ENCODE results near the gene EMC7.

DNA sequence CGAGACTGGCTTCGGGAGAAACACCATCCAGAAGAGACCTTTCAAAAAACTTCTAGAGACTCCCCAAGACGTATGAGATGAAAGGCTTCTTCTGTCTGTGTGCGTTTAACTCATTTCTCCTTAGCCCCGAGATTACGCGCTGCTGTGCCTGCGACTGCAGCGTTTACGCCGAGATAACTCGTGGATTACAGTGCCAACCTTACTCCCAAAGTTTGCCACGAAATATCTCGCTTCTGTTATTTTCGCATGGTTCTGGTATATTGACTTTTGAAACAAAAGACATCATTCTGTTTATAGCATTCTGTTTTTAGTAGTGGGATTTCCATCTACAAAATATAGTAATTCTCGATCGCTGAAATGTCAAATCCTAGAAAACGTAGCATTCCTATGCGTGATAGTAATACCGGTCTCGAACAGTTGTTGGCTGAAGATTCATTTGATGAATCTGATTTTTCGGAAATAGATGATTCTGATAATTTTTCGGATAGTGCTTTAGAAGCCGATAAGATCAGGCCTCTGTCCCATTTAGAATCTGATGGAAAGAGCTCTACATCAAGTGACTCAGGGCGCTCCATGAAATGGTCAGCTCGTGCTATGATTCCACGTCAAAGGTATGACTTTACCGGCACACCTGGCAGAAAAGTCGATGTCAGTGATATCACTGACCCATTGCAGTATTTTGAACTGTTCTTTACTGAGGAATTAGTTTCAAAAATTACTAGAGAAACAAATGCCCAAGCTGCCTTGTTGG, 688 bp upstream of the EMC7 start:
- TF ChIP-seq FOXM1 (IDR thresholded peaks at IDR 0.05; ENCODE audit: borderline replicate concordance) (no peak), L3MBTL2 (conservative IDR thresholded peaks at IDR 0.05) (peak; percentile 57), BHLHE40 (IDR thresholded peaks at IDR 0.05; ENCODE audit: borderline replicate concordance) (no peak), ELF4 (IDR thresholded peaks at IDR 0.05) (no peak), ARNT (IDR thresholded peaks at IDR 0.05) (no peak), SUZ12 (IDR thresholded peaks at IDR 0.05) (no peak), FOXK2 (IDR thresholded peaks at IDR 0.05) (no peak), PKNOX1 (IDR thresholded peaks at IDR 0.05) (no peak)
